OCI-M2 (cell line): ENCODE measurements around the gene APLN.

Experiments used
- DNase-seq: peaks from one replicate; lab custom pipeline; 2025; ENCODE audit not compliant: unreplicated experiment; lab: John Stamatoyannopoulos, UW

The APLN gene

DNA sequence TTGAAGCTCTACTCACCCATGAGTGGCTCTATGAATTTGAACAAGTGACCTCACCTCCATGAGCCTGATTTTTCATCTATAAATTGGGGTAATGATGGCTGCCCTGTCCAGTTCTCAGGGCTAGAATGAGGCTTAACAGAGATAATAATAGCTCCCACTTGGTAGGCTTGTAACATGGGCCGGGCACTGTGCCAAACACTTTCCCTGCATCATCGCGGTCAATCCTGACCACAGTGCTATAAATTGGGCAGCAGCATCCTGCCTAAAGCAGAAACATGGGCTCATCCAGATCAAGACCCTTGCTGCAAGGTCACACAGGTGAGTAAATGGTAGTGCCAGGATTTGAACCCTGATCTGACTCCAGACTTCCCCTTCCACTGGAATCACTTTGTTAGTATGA is 12.8 kb downstream of the APLN start:
- DNase-seq = no peak

DNA sequence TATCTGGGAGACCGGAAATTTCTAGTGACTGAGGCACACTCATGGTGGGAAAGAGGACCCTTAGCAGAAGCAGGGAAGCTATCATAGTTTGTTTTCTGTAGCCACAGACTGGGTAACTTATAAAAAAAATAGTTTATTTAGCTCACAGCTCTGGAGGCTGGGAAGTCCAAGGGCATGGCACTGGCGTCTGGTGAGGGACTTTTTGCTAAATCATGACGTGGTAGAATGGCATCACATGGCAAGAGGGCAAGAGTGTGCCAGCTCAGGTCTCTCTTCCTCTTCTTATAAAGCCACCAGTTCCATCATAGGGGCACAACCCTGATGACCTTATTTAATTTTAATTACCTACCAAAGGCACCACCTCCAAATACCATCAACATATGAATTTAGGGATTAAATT is 13.3 kb downstream of the APLN start:
- no peak for DNase-seq

- no peak for DNase-seq
Measured at GRCh38 chrX:129640737-129641136, 14.0 kb downstream of the APLN start.

DNA sequence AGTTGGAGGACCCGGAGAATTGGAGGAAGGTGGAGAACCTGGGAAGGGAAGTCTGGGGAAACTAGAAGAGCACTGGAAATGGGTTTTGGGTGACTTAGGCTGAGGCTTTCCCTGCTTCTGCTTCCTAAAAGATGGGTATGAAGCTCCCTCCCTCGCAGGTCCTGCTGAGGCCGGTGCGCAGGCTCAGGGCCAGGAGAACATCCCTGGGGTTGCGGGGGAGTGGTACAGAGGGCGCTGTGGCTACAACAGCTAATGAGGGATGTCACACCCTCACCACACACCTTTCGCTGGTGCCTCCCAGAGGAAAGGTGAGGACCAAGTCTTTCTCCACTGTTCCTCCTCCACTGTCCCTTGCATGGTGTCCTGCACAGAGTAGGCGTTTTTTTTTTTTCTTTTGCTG is 15.8 kb downstream of the APLN start:
- DNase-seq = no peak

GRCh38 chrX:129637217-129638109 is 17.3 kb downstream of the APLN start:
- no peak for DNase-seq

DNA sequence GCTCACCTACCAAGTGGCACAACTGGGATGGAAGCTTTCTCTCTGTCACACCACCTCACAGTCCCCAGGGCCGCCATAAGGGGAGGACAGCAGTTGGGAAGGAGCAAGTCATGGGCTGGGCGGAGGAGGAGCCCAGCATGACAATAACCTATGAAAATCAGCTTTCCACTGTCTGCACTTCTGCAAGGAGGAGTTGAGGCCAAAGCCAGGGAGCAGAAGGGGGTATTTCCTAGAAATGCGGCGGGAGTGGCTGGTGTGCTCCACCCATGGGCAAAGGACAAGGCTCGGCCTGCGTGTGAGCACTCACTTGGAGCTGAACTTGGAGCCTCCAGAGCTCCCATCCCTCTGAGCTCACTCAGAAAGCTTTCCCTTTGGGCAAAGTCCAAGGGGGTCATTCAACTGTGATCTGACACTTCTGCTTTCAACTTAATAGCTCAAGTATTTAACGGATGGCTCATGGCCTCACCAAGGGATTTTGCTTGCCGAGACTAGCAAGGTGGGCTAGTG is 18.5 kb downstream of the APLN start:
- DNase-seq = no peak

- no peak for DNase-seq
Measured at GRCh38 chrX:129634541-129634940, 20.2 kb downstream of the APLN start.

DNA sequence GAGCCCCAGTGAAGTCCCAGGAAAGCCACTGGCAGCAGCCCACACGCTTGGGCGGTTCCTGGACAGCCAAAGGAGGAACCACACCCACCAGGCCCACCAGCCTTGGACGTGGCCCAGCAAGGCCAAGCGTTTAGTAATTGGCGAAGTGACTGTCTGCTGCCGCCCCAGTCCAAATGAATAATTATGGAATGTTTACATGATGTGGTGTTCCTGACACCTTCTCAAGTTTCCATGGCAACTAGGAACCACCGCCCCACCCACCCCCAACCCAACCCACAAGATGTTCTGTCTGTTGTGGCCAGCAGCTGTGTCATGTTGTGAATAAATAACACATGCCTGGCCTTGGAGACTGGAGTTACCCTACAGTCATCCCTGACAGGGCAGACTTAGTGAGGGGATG is 22.3 kb downstream of the APLN start:
- no peak for DNase-seq

- DNase-seq = no peak
Measured at GRCh38 chrX:129631849-129632248, 22.9 kb downstream of the APLN start.

DNA sequence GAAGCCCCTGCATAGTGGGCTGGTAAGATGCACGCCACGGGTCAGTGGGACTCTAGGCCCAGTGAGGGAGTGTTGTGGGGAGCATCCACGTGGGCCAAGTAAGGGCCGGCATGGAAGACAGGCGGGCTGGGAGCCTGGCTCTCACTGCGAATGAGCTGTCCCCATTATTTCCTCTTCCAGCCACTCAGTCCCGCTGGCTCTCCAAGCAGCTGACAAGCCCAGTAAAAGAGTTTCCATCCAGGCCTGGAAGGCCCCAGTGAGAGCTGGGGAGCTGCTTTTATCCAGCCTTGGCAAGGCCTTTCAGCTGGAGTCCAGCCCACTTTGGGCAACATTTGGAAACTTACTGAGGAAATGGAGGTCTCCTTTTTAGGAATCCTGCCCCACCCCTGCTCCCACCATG is 24.9 kb downstream of the APLN start:
- no peak for DNase-seq

DNA sequence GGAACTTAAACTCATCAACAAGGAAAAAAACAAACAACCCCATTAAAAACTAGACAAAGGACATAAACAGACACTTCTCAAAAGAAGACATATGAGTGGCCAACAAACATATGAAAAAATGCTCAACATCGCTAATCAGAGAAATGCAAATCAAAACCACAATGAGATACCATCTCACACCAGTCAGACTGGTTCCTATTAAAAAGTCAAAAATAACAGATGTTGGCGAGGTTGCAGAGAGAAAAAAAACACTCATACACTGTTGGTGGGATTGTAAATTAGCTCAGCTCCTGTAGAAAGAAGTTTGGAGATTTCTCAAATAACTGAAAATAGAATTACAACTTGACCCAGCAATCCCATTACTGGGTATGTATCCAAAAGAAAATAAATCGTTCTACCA is 28.7 kb downstream of the APLN start:
- DNase-seq = no peak

DNA sequence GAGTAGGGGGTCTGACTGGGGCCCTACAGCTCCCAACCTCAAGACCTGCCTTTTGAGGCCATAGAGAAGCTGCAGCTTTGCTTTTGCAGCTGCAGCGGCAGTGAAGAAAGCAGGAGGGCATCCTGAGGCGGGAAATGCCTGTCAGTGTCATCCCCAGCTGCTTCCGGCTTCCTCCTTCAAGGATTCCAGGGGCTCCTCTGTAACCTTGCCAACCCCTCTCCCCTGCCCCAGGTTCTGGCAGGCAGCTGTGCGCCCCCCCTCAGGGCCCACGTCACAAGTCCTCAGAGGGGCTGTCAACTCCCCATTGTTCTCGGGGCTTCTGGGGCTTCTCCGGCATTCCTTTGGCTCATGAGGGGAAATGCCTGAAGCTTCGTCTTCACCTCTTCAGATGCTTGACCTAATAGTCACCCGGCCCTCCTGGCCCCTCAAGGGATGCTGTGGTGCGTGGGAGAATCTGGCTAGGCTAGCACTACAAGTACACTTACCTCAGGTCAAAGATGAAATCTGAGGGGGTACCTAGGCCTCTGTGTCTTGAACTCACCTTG is 31.9 kb downstream of the APLN start:
- no peak for DNase-seq

DNA sequence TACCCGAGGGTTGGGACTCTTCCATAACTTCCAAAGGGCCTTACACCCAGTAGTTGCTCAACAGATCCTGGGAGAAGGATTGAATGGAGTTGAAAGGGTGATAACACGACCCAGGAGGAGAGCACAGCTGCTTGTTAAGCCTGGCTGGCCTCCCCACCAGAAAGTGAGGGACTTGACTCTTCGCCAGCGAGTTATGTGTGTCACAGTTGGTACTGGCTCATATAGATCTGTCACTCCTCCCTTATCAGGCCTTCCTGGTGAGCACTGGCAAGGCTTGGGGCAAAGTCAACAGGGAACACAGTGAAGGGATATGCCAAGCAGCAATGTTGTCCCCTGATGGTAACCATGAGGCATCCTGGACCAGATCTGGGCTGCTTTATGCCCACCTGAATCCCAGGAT is 35.8 kb downstream of the APLN start:
- no peak for DNase-seq

GRCh38 chrX:129617420-129617819 is 37.3 kb downstream of the APLN start:
- DNase-seq = no peak

DNA sequence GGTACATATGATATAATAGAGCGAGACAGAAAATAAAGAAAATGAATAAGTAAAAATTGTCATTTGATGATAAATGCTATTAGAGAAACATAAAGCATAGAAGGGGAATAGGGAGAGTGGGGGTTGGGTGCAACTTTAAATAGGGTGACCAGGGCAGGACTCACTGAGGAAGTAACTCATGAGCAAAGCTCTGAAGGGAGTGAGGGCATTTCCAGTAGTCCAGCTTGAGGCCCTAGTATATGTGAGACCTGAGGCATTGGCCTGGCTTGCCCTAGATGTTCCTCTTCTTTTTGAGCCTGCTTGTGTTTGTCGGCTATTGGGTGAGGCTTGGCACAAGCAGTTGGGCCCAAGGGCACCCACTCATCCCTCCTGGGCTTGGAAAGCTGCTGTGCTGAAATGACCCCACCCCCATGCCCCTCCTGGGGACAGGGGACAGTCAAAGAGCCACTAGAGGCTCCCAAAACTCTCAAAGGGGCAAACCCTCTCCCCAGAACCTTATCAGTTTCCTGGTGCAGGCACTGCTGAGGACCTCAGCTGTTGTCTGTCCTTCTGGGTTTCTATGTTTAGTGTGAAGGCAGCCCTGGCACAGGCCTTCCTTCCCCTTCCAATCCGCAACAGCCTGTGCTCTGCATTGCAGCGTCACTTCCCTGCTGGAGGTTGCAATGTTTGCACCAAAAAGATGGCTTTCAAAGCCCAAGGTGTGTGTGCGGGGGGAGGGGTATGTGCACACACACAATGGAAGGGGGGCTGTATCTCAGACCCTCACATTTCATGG is 40.1 kb downstream of the APLN start:
- DNase-seq = no peak

DNA sequence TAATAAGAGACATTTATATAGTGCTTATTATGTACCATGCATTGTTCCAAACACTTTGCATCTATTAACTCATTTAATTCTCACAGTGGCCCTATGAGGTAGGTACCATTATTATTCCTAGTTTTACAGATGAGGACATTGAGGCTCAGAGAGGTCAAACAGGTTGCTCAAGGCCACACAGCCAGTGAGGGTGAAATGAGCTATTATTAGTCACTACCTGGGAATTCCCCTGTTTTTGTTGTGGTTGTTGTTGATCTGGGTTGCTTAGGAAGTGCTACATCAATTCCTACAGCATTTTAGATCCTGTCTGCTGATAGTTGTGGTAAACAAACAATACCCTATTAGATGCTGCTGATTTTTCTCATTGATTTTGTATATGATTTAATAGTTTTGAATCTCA is 41.2 kb downstream of the APLN start:
- no peak for DNase-seq

GRCh38 chrX:129612396-129612795 is 42.4 kb downstream of the APLN start:
- DNase-seq = no peak

- no peak for DNase-seq
Measured at GRCh38 chrX:129609395-129609794, 45.4 kb downstream of the APLN start.

DNA sequence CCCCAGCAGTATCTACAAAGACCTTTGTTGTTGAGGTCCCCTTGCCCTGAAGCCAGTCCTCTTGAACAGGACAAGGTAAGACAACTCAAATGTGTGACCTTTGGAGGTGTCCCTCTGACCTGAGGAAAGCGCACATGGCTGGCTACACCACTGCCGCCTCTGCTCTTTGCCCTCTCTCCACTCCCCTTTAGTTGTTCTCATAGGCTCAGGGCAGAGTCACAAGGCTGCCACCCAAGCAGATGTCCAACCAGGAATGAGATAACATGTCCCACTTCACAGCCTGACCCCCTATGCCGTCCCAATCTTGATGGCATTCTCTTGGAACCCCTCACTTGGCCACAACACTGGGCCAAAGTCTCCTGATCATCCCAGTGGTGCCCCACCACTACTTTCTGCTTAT is 46.3 kb downstream of the APLN start:
- DNase-seq = no peak

DNA sequence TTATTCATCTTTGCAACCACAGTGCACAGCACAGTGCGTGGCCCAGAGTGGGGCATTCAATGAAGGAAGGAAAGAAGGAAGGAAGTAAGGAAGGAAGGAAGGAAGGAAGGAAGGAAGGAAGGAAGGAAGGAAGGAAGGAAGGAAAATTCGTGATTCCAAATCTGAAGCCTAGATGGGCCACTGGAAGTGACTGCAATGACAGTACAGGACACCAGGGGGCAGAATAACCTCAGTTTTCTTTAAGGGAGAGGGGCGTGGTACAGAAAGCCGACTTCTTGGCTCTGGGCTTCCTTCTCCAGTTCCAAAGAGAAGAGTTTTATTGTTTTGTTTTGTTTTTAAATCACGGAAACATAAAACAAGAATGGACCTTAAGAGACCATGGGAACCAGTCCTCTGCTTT is 47.8 kb downstream of the APLN start:
- DNase-seq = no peak

GRCh38 chrX:129600981-129601424 is 53.8 kb downstream of the APLN start:
- DNase-seq = no peak

- no peak for DNase-seq
Measured at GRCh38 chrX:129599996-129600395, 54.8 kb downstream of the APLN start.
